Measurements from ENCODE around the gene TRDN. TPM values are rescaled to one million over a fixed set of nuclear protein-coding genes. Genes with fewer than 3 reads are reported as not detected.

TRDN gene
- total and polyA plus RNA-seq, 2 donors from 2014 or later = 0.19 TPM; not detected in 1

DNA sequence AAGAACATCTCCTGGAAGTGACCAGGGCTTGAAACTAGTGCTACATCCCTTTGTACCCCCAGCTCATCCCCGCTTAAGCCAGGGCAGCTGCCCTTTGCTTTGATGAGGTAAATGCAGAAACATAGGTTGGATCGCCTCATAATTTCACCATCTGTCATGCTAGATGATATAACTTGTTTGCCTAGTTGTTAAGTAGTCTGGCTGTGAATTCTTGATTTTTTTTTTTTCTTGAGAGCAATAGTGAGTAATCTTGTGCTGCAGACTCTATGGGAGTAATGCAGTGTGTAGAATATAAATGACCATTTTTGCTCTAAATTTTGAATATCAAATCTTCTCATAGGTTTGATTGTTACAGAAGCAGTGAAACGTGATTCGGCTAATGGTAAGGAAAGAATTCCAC is 4.1 kb downstream of the TRDN start:
- DNase-seq = no peak
- no peak overlapping the region for H3K9ac ChIP-seq (ENCODE audit: low read length in 3 of 3)
- no peaks in the 10 kb centered on the region for H3K4me1 ChIP-seq (ENCODE audit: control insufficient read depth in 2 of 3, insufficient read depth in 2 of 3, low read depth in 1 of 3, low read length in 3 of 3)
- TF ChIP-seq CTCF (IDR thresholded peaks at IDR 0.05; ENCODE audit: borderline replicate concordance, extremely low read depth, insufficient read depth) = no peak
- H3K27me3 ChIP-seq (ENCODE audit: control insufficient read depth, insufficient read depth, low read length) = no peaks in the 10 kb centered on the region
- H3K4me3 ChIP-seq (ENCODE audit: low read length in 3 of 3) = no peak overlapping the region
- no peak for FAIRE-seq
- no peak overlapping the region for H3K27ac ChIP-seq (ENCODE audit: low read depth in 2 of 2, low read length in 2 of 2)
- no peaks in the 10 kb centered on the region for H3K9me3 ChIP-seq (ENCODE audit: control insufficient read depth in 2 of 3, insufficient read depth in 1 of 3, low read length in 3 of 3)
- no peaks in the 10 kb centered on the region for H3K36me3 ChIP-seq (ENCODE audit: control insufficient read depth in 2 of 3, insufficient read depth in 3 of 3, low read length in 3 of 3)
- intact Hi-C loops (cut with DNase I) = no loop called here

DNA sequence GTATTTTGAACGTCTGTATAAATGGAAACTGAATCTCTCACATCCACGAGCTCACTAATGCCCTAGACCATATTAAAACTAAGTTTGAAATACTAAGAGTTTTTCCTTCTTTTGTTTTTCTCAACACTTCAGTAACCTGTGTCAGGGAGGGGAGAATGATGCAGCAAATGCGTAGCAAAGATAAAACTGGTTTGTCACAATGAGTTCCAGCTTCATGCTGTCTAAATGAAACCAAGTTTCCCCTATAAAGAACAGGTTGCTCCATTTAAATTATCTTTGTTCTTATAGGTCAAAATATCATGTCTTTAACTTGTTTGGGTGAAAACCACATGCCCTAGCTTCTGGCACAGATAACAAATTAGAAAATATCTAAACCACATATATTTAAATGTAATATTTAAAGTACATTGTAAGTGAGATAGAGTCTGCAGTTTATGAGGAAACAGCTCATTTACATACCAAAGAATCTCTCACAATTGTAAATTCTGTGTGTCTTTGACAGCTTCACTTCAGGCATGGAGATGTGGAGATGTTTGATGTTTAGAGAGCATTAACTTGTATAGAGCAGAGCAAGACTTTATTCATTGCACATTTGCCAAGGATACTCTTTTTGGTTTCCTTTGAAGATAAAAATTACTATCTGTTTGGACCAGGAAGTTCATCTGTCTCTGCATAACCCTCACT is 7.3 kb downstream of the TRDN start:
- DNase-seq (no peak), FAIRE-seq (no peak)
- H3K27me3 ChIP-seq (ENCODE audit: control insufficient read depth, insufficient read depth, low read length) = no peaks in the 10 kb centered on the region
- intact Hi-C loops (cut with DNase I) = no loop called here
- H3K9ac ChIP-seq (ENCODE audit: low read length in 3 of 3) = no peak overlapping the region
- no peak overlapping the region for H3K27ac ChIP-seq (ENCODE audit: low read depth in 2 of 2, low read length in 2 of 2)
- no peak for TF ChIP-seq CTCF (IDR thresholded peaks at IDR 0.05; ENCODE audit: borderline replicate concordance, extremely low read depth, insufficient read depth)
- H3K9me3 ChIP-seq (ENCODE audit: control insufficient read depth in 2 of 3, insufficient read depth in 1 of 3, low read length in 3 of 3) = no peaks in the 10 kb centered on the region
- no peak overlapping the region for H3K4me3 ChIP-seq (ENCODE audit: low read length in 3 of 3)
- no peaks in the 10 kb centered on the region for H3K36me3 ChIP-seq (ENCODE audit: control insufficient read depth in 2 of 3, insufficient read depth in 3 of 3, low read length in 3 of 3)
- H3K4me1 ChIP-seq (ENCODE audit: control insufficient read depth in 2 of 3, insufficient read depth in 2 of 3, low read depth in 1 of 3, low read length in 3 of 3) = no peaks in the 10 kb centered on the region

DNA sequence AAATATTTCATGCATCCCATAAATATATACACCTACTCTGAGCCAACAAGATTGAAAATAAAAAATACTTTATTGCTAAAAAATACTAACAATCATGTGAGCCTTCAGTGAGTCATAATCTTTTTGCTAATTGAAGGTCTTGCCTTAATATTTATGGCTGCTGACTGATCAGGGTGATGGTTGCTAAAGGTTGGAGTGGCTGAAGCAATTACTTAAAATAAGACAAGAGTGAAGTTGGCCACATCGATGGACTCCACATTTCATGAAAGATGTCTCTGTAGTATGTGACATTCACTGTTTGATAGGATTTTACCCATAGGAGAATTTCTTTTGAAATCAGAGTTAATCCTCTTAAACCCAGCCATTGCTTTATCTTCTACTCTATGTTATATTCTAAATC is 11.1 kb downstream of the TRDN start:
- no peaks in the 10 kb centered on the region for H3K27me3 ChIP-seq (ENCODE audit: control insufficient read depth, insufficient read depth, low read length)
- no peak overlapping the region for H3K27ac ChIP-seq (ENCODE audit: low read depth in 2 of 2, low read length in 2 of 2)
- no peak for TF ChIP-seq CTCF (IDR thresholded peaks at IDR 0.05; ENCODE audit: borderline replicate concordance, extremely low read depth, insufficient read depth)
- no peak for FAIRE-seq
- H3K4me3 ChIP-seq (ENCODE audit: low read length in 3 of 3) = no peak overlapping the region
- H3K9me3 ChIP-seq (ENCODE audit: control insufficient read depth in 2 of 3, insufficient read depth in 1 of 3, low read length in 3 of 3) = no peaks in the 10 kb centered on the region
- no peak overlapping the region for H3K9ac ChIP-seq (ENCODE audit: low read length in 3 of 3)
- DNase-seq = no peak
- intact Hi-C loops (cut with DNase I) = no loop called here
- H3K4me1 ChIP-seq (ENCODE audit: control insufficient read depth in 2 of 3, insufficient read depth in 2 of 3, low read depth in 1 of 3, low read length in 3 of 3) = no peaks in the 10 kb centered on the region
- H3K36me3 ChIP-seq (ENCODE audit: control insufficient read depth in 2 of 3, insufficient read depth in 3 of 3, low read length in 3 of 3) = no peaks in the 10 kb centered on the region

GRCh38 chr6:123622780-123623179 is 14.0 kb downstream of the TRDN start:
- intact Hi-C loops (cut with DNase I) = no loop called here
- no peaks in the 10 kb centered on the region for H3K9me3 ChIP-seq (ENCODE audit: control insufficient read depth in 2 of 3, insufficient read depth in 1 of 3, low read length in 3 of 3)
- H3K9ac ChIP-seq (ENCODE audit: low read length in 3 of 3) = no peak overlapping the region
- no peak overlapping the region for H3K4me3 ChIP-seq (ENCODE audit: low read length in 3 of 3)
- H3K4me1 ChIP-seq (ENCODE audit: control insufficient read depth in 2 of 3, insufficient read depth in 2 of 3, low read depth in 1 of 3, low read length in 3 of 3) = no peaks in the 10 kb centered on the region
- no peak for TF ChIP-seq CTCF (IDR thresholded peaks at IDR 0.05; ENCODE audit: borderline replicate concordance, extremely low read depth, insufficient read depth)
- no peak for DNase-seq
- no peak overlapping the region for H3K27ac ChIP-seq (ENCODE audit: low read depth in 2 of 2, low read length in 2 of 2)
- H3K36me3 ChIP-seq (ENCODE audit: control insufficient read depth in 2 of 3, insufficient read depth in 3 of 3, low read length in 3 of 3) = no peaks in the 10 kb centered on the region
- FAIRE-seq = no peak
- no peaks in the 10 kb centered on the region for H3K27me3 ChIP-seq (ENCODE audit: control insufficient read depth, insufficient read depth, low read length)
